HepG2 (cell line): ENCODE data around the gene KATNA1. TPM values are rescaled to one million over a fixed set of nuclear protein-coding genes. Genes with fewer than 3 reads are reported as not detected.

Experiments
- HNF4A ChIP-seq: sonication (generic); formaldehyde crosslinking; IDR thresholded peaks from 2 replicates; pipeline ENCODE4 v1.4.0; 2020; ENCODE audit warnings: missing genetic modification reagents
- MYC ChIP-seq: sonication (generic); formaldehyde crosslinking; IDR thresholded peaks from 2 replicates; pipeline ENCODE4 v1.9.0; 2021; ENCODE audit warnings: missing genetic modification reagents, borderline replicate concordance
- PHF5A ChIP-seq: IDR thresholded peaks from one replicate; pipeline ENCODE4 v1.6.1; 2018; ENCODE audit warnings: low read depth, missing genetic modification reagents; ENCODE audit not compliant: unreplicated experiment
- ZBTB7A ChIP-seq: sonication (generic); formaldehyde crosslinking; IDR thresholded peaks from 2 replicates; pipeline ENCODE4 v1.8.0; 2022; ENCODE audit warnings: mild to moderate bottlenecking, missing genetic modification reagents
- ZNF75D ChIP-seq: sonication (generic); formaldehyde crosslinking; IDR thresholded peaks from 2 replicates; pipeline ENCODE4 v1.8.1; 2023; ENCODE audit warnings: missing genetic modification reagents, mild to moderate bottlenecking, borderline replicate concordance
- polyA plus RNA-seq, 8 experiments: library from polyadenylated mRNA; depleted of rRNA in 3 of 8; stranded (reverse) in 7 of 8; unstranded in 1 of 8; fragments of >200 nt; fragmentation: Illumina TruSeq in 4 of 8; extraction: Trizol in 4 of 8; gene quantifications; 2 replicates each; pipeline versions ENCODE4 v1.2.1 to v1.2.3, GENCODE V29; 2011 to 2016; ENCODE audit warnings: low read depth in 4 of 8, missing spikeins in 1 of 8, mixed read lengths in 1 of 8; ENCODE audit not compliant: insufficient read depth in 1 of 8
- total RNA-seq, 5 experiments: library from RNA; depleted of rRNA; stranded (reverse); fragments of >200 nt; fragmentation: Illumina TruSeq; extraction: Trizol; gene quantifications; 2 replicates each; pipeline ENCODE4 v1.2.3, GENCODE V29; 2016; ENCODE audit warnings: low read depth in 1 of 5
- TF ChIP-seq, protein P1 (sequence below): sonication (generic); formaldehyde crosslinking; IDR thresholded peaks from 2 replicates; pipeline ENCODE4 v1.8.1; 2023; ENCODE audit warnings: mild to moderate bottlenecking, missing genetic modification reagents
- TF ChIP-seq, protein P2 (sequence below): sonication (generic); formaldehyde crosslinking; IDR thresholded peaks from 2 replicates; pipeline ENCODE4 v1.5.0; 2020; ENCODE audit warnings: missing genetic modification reagents
- TF ChIP-seq, protein P3 (sequence below), 2 experiments: fragments of 450-650 bp in 1 of 2; sonication (generic) in 1 of 2; formaldehyde crosslinking in 1 of 2; IDR thresholded peaks; 2 replicates each; pipeline versions ENCODE4 v1.6.1 to v1.8.0; 2016 to 2022; ENCODE audit warnings: antibody characterized with exemption in 1 of 2, mild to moderate bottlenecking in 1 of 2, missing genetic modification reagents in 1 of 2
- TF ChIP-seq, protein P4 (sequence below): sonication (generic); formaldehyde crosslinking; IDR thresholded peaks from 2 replicates; pipeline ENCODE4 v1.5.0; 2020; ENCODE audit warnings: mild to moderate bottlenecking, missing genetic modification reagents

Gene KATNA1
- total and polyA plus RNA-seq, 2 of the 13 experiments (the other 11 are each of a cell fraction or from before 2014, with no cell fraction given) = 14.8 to 25.3 TPM

- TF ChIP-seq, protein P1, sequence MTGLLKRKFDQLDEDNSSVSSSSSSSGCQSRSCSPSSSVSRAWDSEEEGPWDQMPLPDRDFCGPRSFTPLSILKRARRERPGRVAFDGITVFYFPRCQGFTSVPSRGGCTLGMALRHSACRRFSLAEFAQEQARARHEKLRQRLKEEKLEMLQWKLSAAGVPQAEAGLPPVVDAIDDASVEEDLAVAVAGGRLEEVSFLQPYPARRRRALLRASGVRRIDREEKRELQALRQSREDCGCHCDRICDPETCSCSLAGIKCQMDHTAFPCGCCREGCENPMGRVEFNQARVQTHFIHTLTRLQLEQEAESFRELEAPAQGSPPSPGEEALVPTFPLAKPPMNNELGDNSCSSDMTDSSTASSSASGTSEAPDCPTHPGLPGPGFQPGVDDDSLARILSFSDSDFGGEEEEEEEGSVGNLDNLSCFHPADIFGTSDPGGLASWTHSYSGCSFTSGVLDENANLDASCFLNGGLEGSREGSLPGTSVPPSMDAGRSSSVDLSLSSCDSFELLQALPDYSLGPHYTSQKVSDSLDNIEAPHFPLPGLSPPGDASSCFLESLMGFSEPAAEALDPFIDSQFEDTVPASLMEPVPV = peak; percentile 99
- TF ChIP-seq, protein P2, sequence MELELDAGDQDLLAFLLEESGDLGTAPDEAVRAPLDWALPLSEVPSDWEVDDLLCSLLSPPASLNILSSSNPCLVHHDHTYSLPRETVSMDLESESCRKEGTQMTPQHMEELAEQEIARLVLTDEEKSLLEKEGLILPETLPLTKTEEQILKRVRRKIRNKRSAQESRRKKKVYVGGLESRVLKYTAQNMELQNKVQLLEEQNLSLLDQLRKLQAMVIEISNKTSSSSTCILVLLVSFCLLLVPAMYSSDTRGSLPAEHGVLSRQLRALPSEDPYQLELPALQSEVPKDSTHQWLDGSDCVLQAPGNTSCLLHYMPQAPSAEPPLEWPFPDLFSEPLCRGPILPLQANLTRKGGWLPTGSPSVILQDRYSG (CRISPR knock-in tag) = peak; percentile 99
- TF ChIP-seq, protein P3, sequence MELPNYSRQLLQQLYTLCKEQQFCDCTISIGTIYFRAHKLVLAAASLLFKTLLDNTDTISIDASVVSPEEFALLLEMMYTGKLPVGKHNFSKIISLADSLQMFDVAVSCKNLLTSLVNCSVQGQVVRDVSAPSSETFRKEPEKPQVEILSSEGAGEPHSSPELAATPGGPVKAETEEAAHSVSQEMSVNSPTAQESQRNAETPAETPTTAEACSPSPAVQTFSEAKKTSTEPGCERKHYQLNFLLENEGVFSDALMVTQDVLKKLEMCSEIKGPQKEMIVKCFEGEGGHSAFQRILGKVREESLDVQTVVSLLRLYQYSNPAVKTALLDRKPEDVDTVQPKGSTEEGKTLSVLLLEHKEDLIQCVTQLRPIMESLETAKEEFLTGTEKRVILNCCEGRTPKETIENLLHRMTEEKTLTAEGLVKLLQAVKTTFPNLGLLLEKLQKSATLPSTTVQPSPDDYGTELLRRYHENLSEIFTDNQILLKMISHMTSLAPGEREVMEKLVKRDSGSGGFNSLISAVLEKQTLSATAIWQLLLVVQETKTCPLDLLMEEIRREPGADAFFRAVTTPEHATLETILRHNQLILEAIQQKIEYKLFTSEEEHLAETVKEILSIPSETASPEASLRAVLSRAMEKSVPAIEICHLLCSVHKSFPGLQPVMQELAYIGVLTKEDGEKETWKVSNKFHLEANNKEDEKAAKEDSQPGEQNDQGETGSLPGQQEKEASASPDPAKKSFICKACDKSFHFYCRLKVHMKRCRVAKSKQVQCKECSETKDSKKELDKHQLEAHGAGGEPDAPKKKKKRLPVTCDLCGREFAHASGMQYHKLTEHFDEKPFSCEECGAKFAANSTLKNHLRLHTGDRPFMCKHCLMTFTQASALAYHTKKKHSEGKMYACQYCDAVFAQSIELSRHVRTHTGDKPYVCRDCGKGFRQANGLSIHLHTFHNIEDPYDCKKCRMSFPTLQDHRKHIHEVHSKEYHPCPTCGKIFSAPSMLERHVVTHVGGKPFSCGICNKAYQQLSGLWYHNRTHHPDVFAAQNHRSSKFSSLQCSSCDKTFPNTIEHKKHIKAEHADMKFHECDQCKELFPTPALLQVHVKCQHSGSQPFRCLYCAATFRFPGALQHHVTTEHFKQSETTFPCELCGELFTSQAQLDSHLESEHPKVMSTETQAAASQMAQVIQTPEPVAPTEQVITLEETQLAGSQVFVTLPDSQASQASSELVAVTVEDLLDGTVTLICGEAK (IDR thresholded peaks at IDR 0.05) = no peak
- TF ChIP-seq, protein P3 (CRISPR knock-in tag; IDR thresholded peaks at IDR 0.05) = peak; percentile 96
- TF ChIP-seq HNF4A (CRISPR knock-in tag) = peak; percentile 52
- peak; percentile 96 for TF ChIP-seq MYC (CRISPR knock-in tag)
- peak; percentile 94; the same call in 1 of the 2 replicates for TF ChIP-seq ZNF75D (CRISPR knock-in tag)
- TF ChIP-seq ZBTB7A (CRISPR knock-in tag) = peak; percentile 82
- TF ChIP-seq, protein P4, sequence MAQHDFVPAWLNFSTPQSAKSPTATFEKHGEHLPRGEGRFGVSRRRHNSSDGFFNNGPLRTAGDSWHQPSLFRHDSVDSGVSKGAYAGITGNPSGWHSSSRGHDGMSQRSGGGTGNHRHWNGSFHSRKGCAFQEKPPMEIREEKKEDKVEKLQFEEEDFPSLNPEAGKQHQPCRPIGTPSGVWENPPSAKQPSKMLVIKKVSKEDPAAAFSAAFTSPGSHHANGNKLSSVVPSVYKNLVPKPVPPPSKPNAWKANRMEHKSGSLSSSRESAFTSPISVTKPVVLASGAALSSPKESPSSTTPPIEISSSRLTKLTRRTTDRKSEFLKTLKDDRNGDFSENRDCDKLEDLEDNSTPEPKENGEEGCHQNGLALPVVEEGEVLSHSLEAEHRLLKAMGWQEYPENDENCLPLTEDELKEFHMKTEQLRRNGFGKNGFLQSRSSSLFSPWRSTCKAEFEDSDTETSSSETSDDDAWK (CRISPR knock-in tag) = no peak
- peak; percentile 84 for TF ChIP-seq PHF5A (CRISPR knock-in tag)
Observed at GRCh38 chr6:149648148-149649145, at the start of gene KATNA1 (continued).
